HepG2 (cell line): ENCODE data around the gene PDE1C. TPM values are rescaled to one million over a fixed set of nuclear protein-coding genes. Genes with fewer than 3 reads are reported as not detected.

ENCODE experiments used
- ATAC-seq: fragments of 200-7000 bp; cut with Tn5 transposase; 3 replicates; pipeline ENCODE4 v1.9.1; 2020; ENCODE audit warnings: mild to moderate bottlenecking, moderate library complexity
- BruUV-seq: library from RNA; stranded (reverse); fragments of 400-500 nt; replicated peaks from 2 replicates; lab custom pipeline; 2021; lab: Mats Ljungman, UMichigan
- CTCF ChIA-PET: fragments of 300-600 bp; formaldehyde crosslinking; extraction: SDS; loops from one replicate; lab custom pipeline; 2021; ENCODE audit warnings: low total read pairs, inconsistent platforms, low intra/inter-chr PET ratio; lab: Yijun Ruan, JAX
- POLR2A ChIA-PET: fragments of 350-600 bp; sonication (Branson Sonifier 250); formaldehyde crosslinking; loops from one replicate; lab custom pipeline; 2020; ENCODE audit warnings: antibody characterized with exemption, inconsistent platforms; lab: Yijun Ruan, JAX
- DNase-seq: peaks from one replicate; pipeline ENCODE4 v3.0.0-alpha.2; 2015; ENCODE audit warnings: low spot score
- FAIRE-seq: peaks from 3 replicates; lab custom pipeline; 2011; peaks lifted over from hg19 to GRCh38; lab: Jason Lieb, UNC
- H2AFZ ChIP-seq: one replicate; pipeline ENCODE4 v1.6.1; 2011; ENCODE audit warnings: low read length, inconsistent platforms
- H3K27ac ChIP-seq: fragments of 300-600 bp; 3 replicates; pipeline ENCODE4 v1.8.0; 2011; ENCODE audit warnings: mixed run types, mild to moderate bottlenecking, mixed read lengths, low read length, inconsistent platforms; ENCODE audit not compliant: insufficient read depth; ENCODE audit errors: extremely low read length
- H3K27me3 ChIP-seq, 2 experiments: fragments of 200-600 bp in 1 of 2; 2 replicates in 1 of 2; 3 replicates in 1 of 2; pipeline versions ENCODE4 v1.6.0 to v1.8.0; 2011; ENCODE audit warnings: low read length in 2 of 2, mild to moderate bottlenecking in 2 of 2, moderate library complexity in 2 of 2, inconsistent platforms in 1 of 2; ENCODE audit not compliant: insufficient read depth in 2 of 2, control insufficient read depth in 1 of 2
- H3K36me3 ChIP-seq, 2 experiments: fragments of 200-600 bp in 1 of 2; replicated peaks in 1 of 2; 2 replicates in 1 of 2; 3 replicates in 1 of 2; pipeline versions ENCODE4 v1.5.1 to v1.8.0; 2011; ENCODE audit warnings: low read length in 2 of 2, inconsistent platforms in 1 of 2; ENCODE audit not compliant: insufficient read depth in 2 of 2, control insufficient read depth in 1 of 2
- H3K4me1 ChIP-seq: 2 replicates; pipeline ENCODE4 v1.5.1; 2012; ENCODE audit warnings: low read length, inconsistent platforms; ENCODE audit not compliant: insufficient read depth
- H3K4me2 ChIP-seq: 2 replicates; pipeline ENCODE4 v1.6.0; 2011; ENCODE audit warnings: low read depth, low read length, inconsistent platforms
- H3K4me3 ChIP-seq, 3 experiments: fragments of 200-600 bp in 1 of 3; sonication (generic), shearing (Covaris generic) in 1 of 3; replicated peaks in 1 of 3; 2 replicates each; pipeline ENCODE4 v1.5.1; 2011 to 2016; ENCODE audit warnings: low read length in 3 of 3, inconsistent platforms in 2 of 3, low read depth in 2 of 3, mild to moderate bottlenecking in 2 of 3, control low read depth in 1 of 3, mixed read lengths in 1 of 3; ENCODE audit not compliant: insufficient read depth in 1 of 3
- H3K79me2 ChIP-seq: one replicate; pipeline ENCODE4 v1.6.1; 2011; ENCODE audit warnings: low read length, inconsistent platforms; ENCODE audit not compliant: insufficient read depth
- H3K9ac ChIP-seq: 2 replicates; pipeline ENCODE4 v1.6.0; 2011; ENCODE audit warnings: mild to moderate bottlenecking, low read depth, low read length, inconsistent platforms; ENCODE audit not compliant: insufficient read depth
- H3K9me3 ChIP-seq: 2 replicates; pipeline ENCODE4 v1.5.1; 2012; ENCODE audit warnings: mild to moderate bottlenecking, low read length
- H4K20me1 ChIP-seq: 2 replicates; pipeline ENCODE4 v1.6.0; 2011; ENCODE audit warnings: inconsistent platforms, mild to moderate bottlenecking, low read length, moderate library complexity; ENCODE audit not compliant: insufficient read depth
- ELF3 ChIP-seq: IDR thresholded peaks from 2 replicates; pipeline ENCODE4 v1.6.1; 2016; ENCODE audit warnings: missing genetic modification reagents, missing compliant biosample characterization
- FOXO4 ChIP-seq: sonication (generic); formaldehyde crosslinking; conservative IDR thresholded peaks from 2 replicates; pipeline ENCODE4 v1.8.1; 2023; ENCODE audit warnings: missing genetic modification reagents
- FUBP1 ChIP-seq: sonication (generic); formaldehyde crosslinking; IDR thresholded peaks from 2 replicates; pipeline ENCODE4 v1.5.1; 2020; ENCODE audit warnings: missing genetic modification reagents, mild to moderate bottlenecking, borderline replicate concordance
- KLF9 ChIP-seq: IDR thresholded peaks from 2 replicates; pipeline ENCODE4 v1.6.1; 2016; ENCODE audit warnings: low read depth
- MATR3 ChIP-seq: sonication (generic); formaldehyde crosslinking; IDR thresholded peaks from 2 replicates; pipeline ENCODE4 v1.4.0; 2020; ENCODE audit warnings: missing genetic modification reagents
- SAP130 ChIP-seq: IDR thresholded peaks from 2 replicates; pipeline ENCODE4 v1.6.1; 2016; ENCODE audit warnings: low read depth
- SMAD1 ChIP-seq: sonication (generic); formaldehyde crosslinking; IDR thresholded peaks from 2 replicates; pipeline ENCODE4 v1.4.0; 2020; ENCODE audit warnings: missing genetic modification reagents, low read depth, mild to moderate bottlenecking, borderline replicate concordance
- SP1 ChIP-seq, 2 experiments: fragments of 450-650 bp in 1 of 2; sonication (generic) in 1 of 2; formaldehyde crosslinking in 1 of 2; IDR thresholded peaks; 2 replicates each; pipeline versions ENCODE4 v1.4.0 to v1.6.1; 2016 to 2020; ENCODE audit warnings: missing genetic modification reagents in 1 of 2
- TERF1 ChIP-seq: sonication (generic); formaldehyde crosslinking; IDR thresholded peaks from 2 replicates; pipeline ENCODE4 v1.8.0; 2022; ENCODE audit warnings: mild to moderate bottlenecking, missing genetic modification reagents, moderate library complexity
- TSC22D2 ChIP-seq: sonication (generic); formaldehyde crosslinking; IDR thresholded peaks from 2 replicates; pipeline ENCODE4 v1.5.1; 2020; ENCODE audit warnings: missing genetic modification reagents, mild to moderate bottlenecking, borderline replicate concordance
- ZNF317 ChIP-seq: sonication (generic); formaldehyde crosslinking; IDR thresholded peaks from 2 replicates; pipeline ENCODE4 v1.5.0; 2020; ENCODE audit warnings: mild to moderate bottlenecking, missing genetic modification reagents
- ZNF704 ChIP-seq: sonication (generic); formaldehyde crosslinking; IDR thresholded peaks from 2 replicates; pipeline ENCODE4 v1.8.1; 2023; ENCODE audit warnings: mild to moderate bottlenecking, inconsistent platforms, moderate library complexity, missing genetic modification reagents, borderline replicate concordance
- ZNF709 ChIP-seq: sonication (generic); formaldehyde crosslinking; IDR thresholded peaks from 2 replicates; pipeline ENCODE4 v1.5.0; 2020; ENCODE audit warnings: mild to moderate bottlenecking, missing genetic modification reagents
- whole genome bisulfite sequencing: methylation state at CpG from one replicate; pipeline ENCODE4 v1.1.6; 2017; ENCODE audit warnings: low lambda C conversion rate; 5-methylcytosine and 5-hydroxymethylcytosine counted together
- in situ Hi-C: cut with HindIII; loops from 2 replicates; pipeline ENCODE4 v1.10.0; 2017; ENCODE audit warnings: low pct_unique_long_range_greater_than_20kb; ENCODE audit not compliant: extremely low pct_ligation_motif_present
- intact Hi-C: fragments of 100-400 bp; cut with micrococcal nuclease; formaldehyde crosslinking; loops from one replicate; pipeline ENCODE4 v1.10.0; 2022; ENCODE audit not compliant: unreplicated experiment
- polyA plus RNA-seq, 8 experiments: library from polyadenylated mRNA; depleted of rRNA in 3 of 8; stranded (reverse) in 7 of 8; unstranded in 1 of 8; fragments of >200 nt; fragmentation: Illumina TruSeq in 4 of 8; extraction: Trizol in 4 of 8; gene quantifications; 2 replicates each; pipeline versions ENCODE4 v1.2.1 to v1.2.3, GENCODE V29; 2011 to 2016; ENCODE audit warnings: low read depth in 4 of 8, missing spikeins in 1 of 8, mixed read lengths in 1 of 8; ENCODE audit not compliant: insufficient read depth in 1 of 8
- total RNA-seq, 5 experiments: library from RNA; depleted of rRNA; stranded (reverse); fragments of >200 nt; fragmentation: Illumina TruSeq; extraction: Trizol; gene quantifications; 2 replicates each; pipeline ENCODE4 v1.2.3, GENCODE V29; 2016; ENCODE audit warnings: low read depth in 1 of 5
- TF ChIP-seq, protein P1 (sequence below): fragments of 450-650 bp; IDR thresholded peaks from 2 replicates; pipeline ENCODE4 v1.6.1; 2017
- TF ChIP-seq, protein P2 (sequence below): sonication (generic); formaldehyde crosslinking; conservative IDR thresholded peaks from 2 replicates; pipeline ENCODE4 v1.4.0; 2020; ENCODE audit warnings: missing genetic modification reagents

The PDE1C gene
- total and polyA plus RNA-seq, 2 of the 13 experiments (the other 11 are each of a cell fraction or from before 2014, with no cell fraction given) = not detected

- no peak for ATAC-seq
- H3K79me2 ChIP-seq = no peaks in the 10 kb centered on the region
- no peak overlapping the region for H3K9ac ChIP-seq
- no peak overlapping the region for H3K27ac ChIP-seq
- H3K4me3 ChIP-seq = no peak overlapping the region
- H3K27me3 ChIP-seq = no peaks in the 10 kb centered on the region
- H3K4me2 ChIP-seq = no peak overlapping the region
- TF ChIP-seq, protein P1, sequence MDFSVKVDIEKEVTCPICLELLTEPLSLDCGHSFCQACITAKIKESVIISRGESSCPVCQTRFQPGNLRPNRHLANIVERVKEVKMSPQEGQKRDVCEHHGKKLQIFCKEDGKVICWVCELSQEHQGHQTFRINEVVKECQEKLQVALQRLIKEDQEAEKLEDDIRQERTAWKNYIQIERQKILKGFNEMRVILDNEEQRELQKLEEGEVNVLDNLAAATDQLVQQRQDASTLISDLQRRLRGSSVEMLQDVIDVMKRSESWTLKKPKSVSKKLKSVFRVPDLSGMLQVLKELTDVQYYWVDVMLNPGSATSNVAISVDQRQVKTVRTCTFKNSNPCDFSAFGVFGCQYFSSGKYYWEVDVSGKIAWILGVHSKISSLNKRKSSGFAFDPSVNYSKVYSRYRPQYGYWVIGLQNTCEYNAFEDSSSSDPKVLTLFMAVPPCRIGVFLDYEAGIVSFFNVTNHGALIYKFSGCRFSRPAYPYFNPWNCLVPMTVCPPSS = no peak
- TF ChIP-seq SP1 (IDR thresholded peaks at IDR 0.05) = no peak
- no peak for TF ChIP-seq SP1 (CRISPR knock-in tag; IDR thresholded peaks at IDR 0.05)
- no peak for TF ChIP-seq ZNF709 (CRISPR knock-in tag)
- no peak for TF ChIP-seq MATR3
- TF ChIP-seq TERF1 (CRISPR knock-in tag) = no peak
- TF ChIP-seq ZNF317 (CRISPR knock-in tag) = no peak
- TF ChIP-seq SAP130 = no peak
- TF ChIP-seq ELF3 (CRISPR knock-in tag) = no peak
- no peak for TF ChIP-seq ZNF704
- no peak for TF ChIP-seq KLF9 (CRISPR knock-in tag)
- TF ChIP-seq, protein P2, sequence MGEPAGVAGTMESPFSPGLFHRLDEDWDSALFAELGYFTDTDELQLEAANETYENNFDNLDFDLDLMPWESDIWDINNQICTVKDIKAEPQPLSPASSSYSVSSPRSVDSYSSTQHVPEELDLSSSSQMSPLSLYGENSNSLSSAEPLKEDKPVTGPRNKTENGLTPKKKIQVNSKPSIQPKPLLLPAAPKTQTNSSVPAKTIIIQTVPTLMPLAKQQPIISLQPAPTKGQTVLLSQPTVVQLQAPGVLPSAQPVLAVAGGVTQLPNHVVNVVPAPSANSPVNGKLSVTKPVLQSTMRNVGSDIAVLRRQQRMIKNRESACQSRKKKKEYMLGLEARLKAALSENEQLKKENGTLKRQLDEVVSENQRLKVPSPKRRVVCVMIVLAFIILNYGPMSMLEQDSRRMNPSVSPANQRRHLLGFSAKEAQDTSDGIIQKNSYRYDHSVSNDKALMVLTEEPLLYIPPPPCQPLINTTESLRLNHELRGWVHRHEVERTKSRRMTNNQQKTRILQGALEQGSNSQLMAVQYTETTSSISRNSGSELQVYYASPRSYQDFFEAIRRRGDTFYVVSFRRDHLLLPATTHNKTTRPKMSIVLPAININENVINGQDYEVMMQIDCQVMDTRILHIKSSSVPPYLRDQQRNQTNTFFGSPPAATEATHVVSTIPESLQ = no peak
- no peak for TF ChIP-seq FOXO4 (CRISPR knock-in tag)
- no peak for TF ChIP-seq TSC22D2 (CRISPR knock-in tag)
- no peak for TF ChIP-seq SMAD1 (CRISPR knock-in tag)
- TF ChIP-seq FUBP1 (CRISPR knock-in tag) = no peak
- ChIA-PET POLR2A (no interaction called here), CTCF (no interaction called here)
- H3K9me3 ChIP-seq = no peaks in the 10 kb centered on the region
- no TSS peak for BruUV-seq
- no peaks in the 10 kb centered on the region for H3K36me3 ChIP-seq
- no peak overlapping the region for H2AFZ ChIP-seq
- FAIRE-seq = no peak
- 8% methylated on average over 6 of the region's 6 CpGs for WGBS
- in situ Hi-C loops (no loop called here), intact Hi-C loops (no loop called here)
- no peaks in the 10 kb centered on the region for H3K4me1 ChIP-seq
- no peaks in the 10 kb centered on the region for H4K20me1 ChIP-seq
- DNase-seq = no peak
Measured at GRCh38 chr7:31925753-31926454, 144.3 kb downstream of the PDE1C start.
